ENCODE results near the gene RASSF4. TPM values are rescaled to one million over a fixed set of nuclear protein-coding genes. Genes with fewer than 3 reads are reported as not detected.

The RASSF4 gene
- total and polyA plus RNA-seq, 4 experiments from 2014 or later = 0.08 to 1.8 (median 0.92) TPM

- Histone ChIP-seq H3K27ac (ENCODE audit: low read depth, low read length) (no peak overlapping the region), H3K9me3 (ENCODE audit: control insufficient read depth in 1 of 2, low read length in 2 of 2) (no peaks in the 10 kb centered on the region), H3K4me3 (ENCODE audit: low read length in 2 of 2) (no peak overlapping the region), H3K4me1 (ENCODE audit: insufficient read depth, low read length) (no peaks in the 10 kb centered on the region), H3K36me3 (ENCODE audit: insufficient read depth, low read length) (no peaks in the 10 kb centered on the region), H3K27me3 (ENCODE audit: insufficient read depth, low read length) (no peaks in the 10 kb centered on the region)
- Mint-ChIP-seq H3K4me1 (peaks cover 0 to 3% (median 0%) of the 10 kb centered on the region in 4 donors), H3K36me3 (peaks cover 3 to 13% of the 10 kb centered on the region in 2 donors), H3K4me3 (no peak overlapping the region), H3K27me3 (peaks cover 1 to 2% of the 10 kb centered on the region in 2 donors), H3K27ac (no peak overlapping the region), H3K9me3 (peaks cover 2 to 17% (median 13%) of the 10 kb centered on the region in 8 donors)
- DNase-seq = no peak
- ChIA-PET CTCF (ENCODE audit: partially characterized antibody) (interaction anchor here (1.7 to 4.6 kb wide), 2 partner anchors 16 to 17 kb away, joined by 4 to 23 read pairs; no protein-coding TSS in a partner anchor), POLR2A (ENCODE audit: partially characterized antibody) (no interaction called here)
- intact Hi-C loops (cut with micrococcal nuclease) = no loop called here
These were observed 10.3 kb upstream of the RASSF4 start for GRCh38 chr10:44949127-44949802.

GRCh38 chr10:44949915-44950314 lies 9.7 kb upstream of the RASSF4 start:
- Mint-ChIP-seq H3K36me3 (peaks cover 1 to 13% of the 10 kb centered on the region in 2 donors), H3K27ac (no peak overlapping the region), H3K4me1 (peaks cover 0 to 3% (median 2%) of the 10 kb centered on the region in 4 donors), H3K9me3 (peaks cover 0 to 11% (median 7%) of the 10 kb centered on the region in 8 donors), H3K27me3 (peaks cover 1 to 2% of the 10 kb centered on the region in 2 donors), H3K4me3 (no peak overlapping the region)
- Histone ChIP-seq H3K27me3 (ENCODE audit: insufficient read depth, low read length) (no peaks in the 10 kb centered on the region), H3K4me3 (ENCODE audit: low read length in 2 of 2) (no peak overlapping the region), H3K4me1 (ENCODE audit: insufficient read depth, low read length) (no peaks in the 10 kb centered on the region), H3K9me3 (ENCODE audit: control insufficient read depth in 1 of 2, low read length in 2 of 2) (no peaks in the 10 kb centered on the region), H3K36me3 (ENCODE audit: insufficient read depth, low read length) (no peaks in the 10 kb centered on the region), H3K27ac (ENCODE audit: low read depth, low read length) (no peak overlapping the region)
- no peak for DNase-seq
- ChIA-PET CTCF (ENCODE audit: partially characterized antibody) (interaction anchor here (4.6 kb wide), 1 partner anchor 17 kb away, joined by 23 read pairs; no protein-coding TSS in a partner anchor), POLR2A (ENCODE audit: partially characterized antibody) (no interaction called here)
- intact Hi-C loops (cut with micrococcal nuclease) = loop anchor here (10.0 kb wide), 1 partner anchor 75 kb away; no protein-coding TSS in a partner anchor

GRCh38 chr10:44950326-44951225 lies 9.0 kb upstream of the RASSF4 start:
- H3K36me3 Mint-ChIP-seq = peaks cover 1 to 13% of the 10 kb centered on the region in 2 donors
- no peak for DNase-seq
- Histone ChIP-seq H3K4me3 (ENCODE audit: low read length in 2 of 2) (no peak overlapping the region), H3K9me3 (ENCODE audit: control insufficient read depth in 1 of 2, low read length in 2 of 2) (no peaks in the 10 kb centered on the region), H3K36me3 (ENCODE audit: insufficient read depth, low read length) (no peaks in the 10 kb centered on the region), H3K27ac (ENCODE audit: low read depth, low read length) (no peak overlapping the region), H3K4me1 (ENCODE audit: insufficient read depth, low read length) (no peaks in the 10 kb centered on the region), H3K27me3 (ENCODE audit: insufficient read depth, low read length) (no peaks in the 10 kb centered on the region)
- POLR2A ChIA-PET (ENCODE audit: partially characterized antibody) = no interaction called here
- H3K27me3 Mint-ChIP-seq = peaks cover 0 to 2% of the 10 kb centered on the region in 2 donors
- peaks cover 0 to 6% (median 3%) of the 10 kb centered on the region in 8 donors for H3K9me3 Mint-ChIP-seq
- peaks cover 0 to 4% (median 2%) of the 10 kb centered on the region in 4 donors for H3K4me1 Mint-ChIP-seq
- no peak overlapping the region for H3K27ac Mint-ChIP-seq
- intact Hi-C loops (cut with micrococcal nuclease) = loop anchor here (10.0 kb wide), 1 partner anchor 76 kb away; no protein-coding TSS in a partner anchor
- CTCF ChIA-PET (ENCODE audit: partially characterized antibody) = interaction anchor here (4.6 kb wide), 1 partner anchor 18 kb away, joined by 23 read pairs; no protein-coding TSS in a partner anchor
- no peak overlapping the region for H3K4me3 Mint-ChIP-seq

- Mint-ChIP-seq H3K27ac (no peak overlapping the region), H3K27me3 (no peaks in the 10 kb centered on the region), H3K4me3 (no peak overlapping the region), H3K4me1 (peaks cover 0 to 7% (median 2%) of the 10 kb centered on the region in 4 donors), H3K36me3 (peaks cover 4 to 19% of the 10 kb centered on the region in 2 donors), H3K9me3 (no peaks in the 10 kb centered on the region)
- POLR2A ChIA-PET (ENCODE audit: partially characterized antibody) = no interaction called here
- H3K27me3 ChIP-seq (ENCODE audit: insufficient read depth, low read length) = no peaks in the 10 kb centered on the region
- DNase-seq = no peak
- H3K4me3 ChIP-seq (ENCODE audit: low read length in 2 of 2) = no peak overlapping the region
- intact Hi-C loops (cut with micrococcal nuclease) = loop anchor here (10.0 kb wide), 1 partner anchor 77 kb away; no protein-coding TSS in a partner anchor
- CTCF ChIA-PET (ENCODE audit: partially characterized antibody) = interaction anchor here (4.6 kb wide), 1 partner anchor 19 kb away, joined by 23 read pairs; no protein-coding TSS in a partner anchor
- no peaks in the 10 kb centered on the region for H3K36me3 ChIP-seq (ENCODE audit: insufficient read depth, low read length)
- H3K9me3 ChIP-seq (ENCODE audit: control insufficient read depth in 1 of 2, low read length in 2 of 2) = no peaks in the 10 kb centered on the region
- H3K4me1 ChIP-seq (ENCODE audit: insufficient read depth, low read length) = no peaks in the 10 kb centered on the region
- H3K27ac ChIP-seq (ENCODE audit: low read depth, low read length) = no peak overlapping the region
These were observed 7.9 kb upstream of the RASSF4 start for GRCh38 chr10:44951576-44952226.

- peaks cover 4% of the 10 kb centered on the region for H3K4me1 ChIP-seq (ENCODE audit: insufficient read depth, low read length)
- no peaks in the 10 kb centered on the region for H3K27me3 ChIP-seq (ENCODE audit: insufficient read depth, low read length)
- H3K4me1 Mint-ChIP-seq = peaks cover 1 to 7% (median 5%) of the 10 kb centered on the region in 4 donors
- intact Hi-C loops (cut with micrococcal nuclease) = loop anchor here (10.0 kb wide), 1 partner anchor 78 kb away; no protein-coding TSS in a partner anchor
- no peaks in the 10 kb centered on the region for H3K27me3 Mint-ChIP-seq
- H3K36me3 Mint-ChIP-seq = peaks cover 7 to 19% of the 10 kb centered on the region in 2 donors
- no peaks in the 10 kb centered on the region for H3K9me3 Mint-ChIP-seq
- H3K4me3 Mint-ChIP-seq = no peak overlapping the region
- no peak overlapping the region for H3K27ac ChIP-seq (ENCODE audit: low read depth, low read length)
- H3K36me3 ChIP-seq (ENCODE audit: insufficient read depth, low read length) = no peaks in the 10 kb centered on the region
- DNase-seq = no peak
- H3K27ac Mint-ChIP-seq = peak overlapping the region in 1 of 7 donors; percentile 46
- POLR2A ChIA-PET (ENCODE audit: partially characterized antibody) = no interaction called here
- H3K4me3 ChIP-seq (ENCODE audit: low read length in 2 of 2) = no peak overlapping the region
- CTCF ChIA-PET (ENCODE audit: partially characterized antibody) = interaction anchor here (0.7 to 4.6 kb wide), 2 partner anchors 20 to 1081 kb away, joined by 3 to 23 read pairs; no protein-coding TSS in a partner anchor
- H3K9me3 ChIP-seq (ENCODE audit: control insufficient read depth in 1 of 2, low read length in 2 of 2) = no peaks in the 10 kb centered on the region
These were observed 6.8 kb upstream of the RASSF4 start for GRCh38 chr10:44952779-44953231.

GRCh38 chr10:44954042-44954441 lies 5.6 kb upstream of the RASSF4 start:
- intact Hi-C loops (cut with micrococcal nuclease) = loop anchor here (10.0 kb wide), 1 partner anchor 79 kb away; no protein-coding TSS in a partner anchor
- no peaks in the 10 kb centered on the region for H3K36me3 ChIP-seq (ENCODE audit: insufficient read depth, low read length)
- H3K9me3 ChIP-seq (ENCODE audit: control insufficient read depth in 1 of 2, low read length in 2 of 2) = no peaks in the 10 kb centered on the region
- Mint-ChIP-seq H3K27me3 (no peaks in the 10 kb centered on the region), H3K4me1 (peaks cover 8 to 18% (median 14%) of the 10 kb centered on the region in 4 donors), H3K27ac (no peak overlapping the region), H3K9me3 (no peaks in the 10 kb centered on the region), H3K4me3 (no peak overlapping the region), H3K36me3 (peaks cover 9 to 19% of the 10 kb centered on the region in 2 donors)
- H3K4me1 ChIP-seq (ENCODE audit: insufficient read depth, low read length) = peaks cover 16% of the 10 kb centered on the region
- CTCF ChIA-PET (ENCODE audit: partially characterized antibody) = interaction anchor here (4.6 kb wide), 1 partner anchor 21 kb away, joined by 23 read pairs; no protein-coding TSS in a partner anchor
- DNase-seq = no peak
- no peak overlapping the region for H3K4me3 ChIP-seq (ENCODE audit: low read length in 2 of 2)
- POLR2A ChIA-PET (ENCODE audit: partially characterized antibody) = interaction anchor here (0.7 kb wide), 1 partner anchor 255 kb away, joined by 3 read pairs; no protein-coding TSS in a partner anchor
- H3K27ac ChIP-seq (ENCODE audit: low read depth, low read length) = no peak overlapping the region
- no peaks in the 10 kb centered on the region for H3K27me3 ChIP-seq (ENCODE audit: insufficient read depth, low read length)

All from CD4-positive, alpha-beta memory T cell (primary cell).